ENCODE results near the gene DAZ2. TPM values are rescaled to one million over a fixed set of nuclear protein-coding genes. Genes with fewer than 3 reads are reported as not detected.
"Not testable (repeated sequence)": the region's sequence is repeated elsewhere in the genome, so short reads cannot be mapped to it uniquely, and the experiment has no call there.

DAZ2 gene, protein sequence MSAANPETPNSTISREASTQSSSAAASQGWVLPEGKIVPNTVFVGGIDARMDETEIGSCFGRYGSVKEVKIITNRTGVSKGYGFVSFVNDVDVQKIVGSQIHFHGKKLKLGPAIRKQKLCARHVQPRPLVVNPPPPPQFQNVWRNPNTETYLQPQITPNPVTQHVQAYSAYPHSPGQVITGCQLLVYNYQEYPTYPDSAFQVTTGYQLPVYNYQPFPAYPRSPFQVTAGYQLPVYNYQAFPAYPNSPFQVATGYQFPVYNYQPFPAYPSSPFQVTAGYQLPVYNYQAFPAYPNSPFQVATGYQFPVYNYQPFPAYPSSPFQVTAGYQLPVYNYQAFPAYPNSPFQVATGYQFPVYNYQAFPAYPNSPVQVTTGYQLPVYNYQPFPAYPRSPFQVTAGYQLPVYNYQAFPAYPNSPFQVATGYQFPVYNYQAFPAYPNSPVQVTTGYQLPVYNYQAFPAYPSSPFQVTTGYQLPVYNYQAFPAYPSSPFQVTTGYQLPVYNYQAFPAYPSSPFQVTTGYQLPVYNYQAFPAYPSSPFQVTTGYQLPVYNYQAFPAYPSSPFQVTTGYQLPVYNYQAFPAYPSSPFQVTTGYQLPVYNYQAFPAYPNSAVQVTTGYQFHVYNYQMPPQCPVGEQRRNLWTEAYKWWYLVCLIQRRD
- polyA plus RNA-seq (ENCODE audit: insufficient read length in 10 of 10): not detected
- long read RNA-seq, donor 1: 0 reads
- long read RNA-seq, donor 2: 0 reads
- long read RNA-seq, donor 3: 0 reads
- long read RNA-seq, donor 4: 0 reads
- long read RNA-seq, donor 5: 0 reads
- long read RNA-seq, donor 6: 0 reads
- long read RNA-seq, donor 7: 0 reads
- long read RNA-seq, donor 8: 0 reads
- long read RNA-seq, donor 9: 0 reads

- not testable (repeated sequence) for DNase-seq
Measured at GRCh38 chrY:23219233-23219632, at the start of gene DAZ2. TSS of gene DAZ2 (plus strand) at chrY:23219533. CDS start at chrY:23219741, 208 bp downstream.

DNA sequence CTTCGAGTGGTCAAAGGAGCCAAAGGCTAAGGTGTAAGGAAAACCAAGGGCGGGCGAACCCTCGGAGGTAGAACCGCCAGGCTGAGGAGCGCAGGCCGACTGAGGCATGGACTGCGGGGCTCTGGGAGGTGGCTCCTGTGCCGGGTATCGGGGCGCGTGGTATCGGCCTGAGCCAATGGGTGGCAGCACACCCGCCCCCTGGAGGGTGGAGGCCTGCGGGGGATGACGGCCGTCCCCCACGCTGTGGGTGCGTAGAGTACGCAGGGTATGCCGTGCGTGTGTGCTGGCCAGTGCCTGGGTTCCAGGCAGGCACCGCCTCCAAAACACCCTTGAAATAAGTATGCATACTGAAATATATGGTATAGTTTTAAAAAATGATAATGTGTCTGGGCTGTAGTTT, 20.4 kb upstream of the DAZ2 start, which contains the start of gene DAZ1:
Gene DAZ1 (minus strand): TSS at position 101 of the 400 bp plus-strand sequence. CDS start 208 bp downstream, outside the sequence.
- not testable (repeated sequence) for DNase-seq

DNA sequence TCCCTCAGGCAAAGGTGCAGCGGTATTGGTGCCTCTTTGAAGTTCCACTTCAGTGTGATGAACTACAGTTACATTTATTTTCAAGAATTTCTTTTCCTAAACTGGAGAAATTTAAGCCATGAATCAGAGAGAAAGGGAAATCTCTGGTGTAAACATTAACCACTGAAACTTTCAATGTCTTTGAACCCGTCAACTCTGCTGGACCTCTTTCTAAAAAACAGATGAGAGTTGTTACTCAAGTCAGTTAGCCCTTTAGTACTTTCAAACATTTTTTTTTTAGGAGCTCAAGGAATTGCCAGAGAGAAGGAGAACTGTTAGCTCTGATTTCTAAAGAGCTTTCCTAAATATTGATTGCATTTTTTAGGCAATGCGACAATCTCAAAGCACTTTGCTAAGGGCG, 11.9 kb upstream of the DAZ2 start:
- not testable (repeated sequence) for DNase-seq

DNA sequence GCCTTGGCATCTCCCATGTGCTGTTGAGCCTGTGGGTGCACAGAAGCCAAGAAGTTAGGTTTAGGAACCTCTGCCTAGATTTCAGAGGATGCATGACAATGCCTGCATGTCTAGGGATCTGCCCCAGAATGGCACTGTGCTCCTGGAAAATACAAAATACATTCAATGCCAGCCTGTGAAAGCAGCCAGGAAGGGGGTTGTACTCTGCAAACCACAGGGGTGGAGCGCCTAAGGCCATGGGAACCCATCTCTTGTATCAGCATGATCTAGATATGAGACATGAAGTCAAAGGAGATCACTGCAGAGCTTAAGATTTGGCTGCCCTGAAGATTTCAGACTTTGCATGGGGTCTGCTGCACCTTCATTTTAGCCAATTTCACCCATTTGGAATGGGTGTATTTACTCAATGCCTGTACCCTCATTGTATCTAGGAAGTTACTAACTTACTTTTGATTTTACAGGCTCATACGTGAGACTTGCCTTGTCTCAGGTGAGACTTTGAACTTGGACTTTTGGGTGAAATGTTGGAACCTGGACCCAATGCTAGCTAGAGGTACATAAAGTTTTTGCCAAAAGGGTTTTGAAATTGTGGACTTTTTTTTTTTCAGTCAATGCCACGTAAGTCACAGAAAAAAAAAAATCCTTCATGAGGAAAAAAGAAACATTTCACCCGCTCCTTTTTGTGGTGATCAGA, 9.4 kb upstream of the DAZ2 start:
- DNase-seq: not testable (repeated sequence)

GRCh38 chrY:23210681-23211080, 8.7 kb upstream of the DAZ2 start:
- DNase-seq: not testable (repeated sequence)

Other genes starting within 250 kb of the DAZ2 start
- gene BPY2, start 235.3 kb upstream of the DAZ2 start, polyA plus RNA-seq (ENCODE audit: insufficient read length in 10 of 10): not detected
- gene DAZ1, start 20.5 kb upstream of the DAZ2 start, polyA plus RNA-seq (ENCODE audit: insufficient read length in 10 of 10): under 1 TPM in 2 of 10 donors, not detected in 8; 0.07 TPM